GM15510 (cell line): ENCODE results near the gene PLPPR3.

Experiments used
- POLR2A ChIP-seq: IDR thresholded peaks from 3 replicates; pipeline ENCODE4 v1.6.1; 2011; ENCODE audit warnings: borderline replicate concordance; ENCODE audit not compliant: insufficient read length; ENCODE audit errors: extremely low read depth

PLPPR3 gene

DNA sequence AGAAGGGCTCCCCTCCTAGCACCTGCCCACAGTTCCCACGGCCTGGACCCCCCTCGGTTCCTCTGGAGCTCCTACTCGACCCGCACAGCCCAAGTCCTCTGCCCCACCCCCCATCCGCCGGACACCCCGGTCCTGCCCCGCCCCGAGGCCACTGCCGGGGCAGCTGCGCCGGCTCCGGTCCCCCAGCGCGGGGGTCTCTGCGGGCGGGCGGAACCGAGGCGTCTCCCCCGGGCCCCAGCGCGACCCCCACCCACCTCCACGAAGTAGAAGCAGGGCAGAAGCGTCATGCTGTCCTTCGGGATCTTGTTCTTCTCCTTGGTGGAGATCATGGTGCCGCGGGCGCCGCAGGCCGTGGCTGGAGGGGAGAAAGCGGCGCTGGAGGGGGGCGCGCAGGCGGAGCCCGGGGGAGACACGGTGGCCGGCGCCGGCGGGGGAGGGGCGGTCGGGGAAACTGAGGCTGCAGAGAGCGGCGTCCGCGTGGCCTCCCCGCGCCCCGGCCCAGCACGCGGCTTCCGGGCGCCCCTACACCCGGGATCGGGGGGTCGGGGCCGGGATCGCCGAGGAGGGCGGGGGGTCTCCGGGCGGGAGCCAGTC lies 427 bp downstream of the PLPPR3 start:
- no peak for TF ChIP-seq POLR2A

DNA sequence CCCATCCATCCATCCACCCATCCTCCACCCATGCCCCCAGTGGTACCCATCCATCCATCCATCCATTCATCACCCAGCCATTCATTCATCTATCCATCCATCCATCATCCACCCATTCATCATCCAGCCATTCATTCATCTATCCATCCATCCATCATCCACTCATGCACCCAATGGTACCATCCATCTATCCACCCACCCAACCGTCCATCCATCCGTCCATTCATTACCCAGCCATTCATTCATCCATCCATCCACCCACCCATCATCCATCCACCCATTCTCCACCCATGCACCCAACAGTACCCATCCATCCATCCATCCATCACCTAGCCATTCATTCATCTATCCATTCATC lies 5.3 kb downstream of the PLPPR3 start:
- TF ChIP-seq POLR2A, result no peak

DNA sequence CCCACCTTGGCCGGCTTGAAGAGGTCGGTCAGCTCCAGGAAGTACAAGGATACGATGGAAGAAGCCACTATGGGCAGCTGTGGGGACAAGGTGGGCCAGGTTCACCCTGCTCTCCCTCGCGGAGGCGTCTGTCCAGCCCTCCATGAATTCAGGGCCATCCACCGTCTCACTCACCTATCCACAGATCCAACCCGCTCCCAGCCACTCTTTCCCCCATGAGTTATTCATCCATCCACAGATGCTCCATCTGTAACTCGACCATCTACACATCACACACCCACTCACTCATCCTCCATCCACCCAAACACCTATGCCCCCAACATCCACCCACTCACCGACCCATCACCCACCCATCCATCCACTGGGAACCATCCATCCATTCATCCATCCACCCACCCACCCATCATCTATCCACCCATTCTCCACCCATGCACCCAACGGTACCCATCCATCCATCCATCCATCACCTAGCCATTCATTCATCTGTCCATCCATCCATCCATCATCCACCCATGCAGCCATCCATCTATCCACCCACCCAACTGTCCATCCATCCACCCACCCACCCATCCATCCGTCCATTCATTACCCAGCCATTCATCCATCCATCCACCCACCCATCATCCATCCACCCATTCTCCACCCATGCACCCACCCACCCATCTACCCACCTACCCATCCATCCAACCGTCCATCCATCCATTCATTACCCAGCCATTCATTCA lies 5.8 kb downstream of the PLPPR3 start:
- TF ChIP-seq POLR2A, result no peak

DNA sequence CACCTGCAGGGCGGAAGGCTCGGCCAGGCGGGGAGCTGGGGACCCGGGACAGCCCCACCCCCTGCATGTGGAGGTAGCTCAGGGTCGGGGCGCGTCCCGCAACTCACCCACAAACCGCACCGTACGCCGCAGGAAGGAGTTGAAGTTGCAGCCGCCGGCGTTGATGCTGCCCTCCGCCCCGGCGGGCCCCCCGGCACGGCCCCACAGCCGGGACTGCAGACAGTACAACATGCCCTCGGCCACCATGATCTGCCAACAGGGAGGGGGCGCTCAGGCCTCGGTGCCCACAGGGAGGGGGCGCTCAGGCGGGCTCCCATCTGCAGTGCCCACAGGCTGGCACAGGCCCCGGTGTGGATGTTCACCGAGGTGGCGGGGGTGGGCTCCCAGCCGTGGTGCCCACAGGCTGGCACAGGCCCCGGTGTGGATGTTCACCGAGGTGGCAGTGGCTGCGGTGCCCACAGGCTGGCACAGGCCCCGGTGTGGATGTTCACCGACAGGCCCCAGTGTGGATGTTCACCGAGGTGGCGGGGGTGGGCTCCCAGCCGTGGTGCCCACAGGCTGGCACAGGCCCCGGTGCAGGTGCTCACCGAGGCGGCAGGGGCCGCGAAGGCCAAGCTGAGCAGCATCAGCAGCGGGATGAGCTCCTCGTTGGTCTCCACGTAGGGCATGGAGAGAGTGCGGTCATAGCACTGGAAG lies 6.5 kb downstream of the PLPPR3 start:
- TF ChIP-seq POLR2A, result no peak

DNA sequence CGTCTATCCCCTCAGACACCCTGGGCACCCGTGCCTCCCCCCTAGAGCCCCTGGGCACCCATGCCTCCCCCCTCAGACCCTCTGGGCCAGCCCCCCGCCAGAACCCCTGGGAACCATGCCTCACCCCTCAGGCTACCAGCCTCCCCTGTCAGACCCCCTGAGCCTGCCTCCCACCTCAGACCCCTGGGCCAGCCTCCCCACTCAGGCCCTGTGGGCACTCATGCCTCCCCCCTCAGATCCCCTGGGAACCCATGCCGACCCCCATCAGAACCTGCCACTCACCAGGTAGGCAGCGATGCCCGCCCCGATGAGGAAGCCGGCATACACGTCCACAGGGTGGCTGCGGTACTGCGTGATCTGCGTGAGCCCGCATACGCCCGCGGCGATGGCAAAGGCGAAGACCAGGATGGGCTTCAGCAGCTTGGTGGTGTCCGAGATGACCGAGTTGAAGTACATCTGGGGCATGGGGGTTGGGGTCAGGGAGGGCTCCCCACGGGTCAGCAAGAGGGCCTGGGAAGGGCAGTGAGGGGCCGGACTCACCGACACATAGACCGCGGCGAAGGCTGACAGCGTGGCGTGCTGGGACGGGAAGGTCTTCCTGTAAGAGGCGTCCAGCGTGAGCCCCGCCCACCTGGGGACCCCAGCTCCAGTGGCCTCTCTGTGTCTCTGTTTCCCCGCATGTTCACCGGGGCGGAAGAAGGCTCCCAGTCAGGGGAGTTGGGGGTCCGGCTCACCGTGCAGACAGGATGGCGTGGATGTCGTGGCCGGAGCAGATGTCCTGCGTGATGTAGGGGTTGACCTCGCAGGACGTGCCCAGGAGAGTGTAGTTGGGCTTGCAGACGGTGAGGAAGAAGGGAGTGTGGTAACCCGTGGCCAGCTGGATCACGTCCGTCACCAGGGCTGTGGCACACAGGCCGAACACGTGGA lies 7.3 kb downstream of the PLPPR3 start:
- no peak for TF ChIP-seq POLR2A

DNA sequence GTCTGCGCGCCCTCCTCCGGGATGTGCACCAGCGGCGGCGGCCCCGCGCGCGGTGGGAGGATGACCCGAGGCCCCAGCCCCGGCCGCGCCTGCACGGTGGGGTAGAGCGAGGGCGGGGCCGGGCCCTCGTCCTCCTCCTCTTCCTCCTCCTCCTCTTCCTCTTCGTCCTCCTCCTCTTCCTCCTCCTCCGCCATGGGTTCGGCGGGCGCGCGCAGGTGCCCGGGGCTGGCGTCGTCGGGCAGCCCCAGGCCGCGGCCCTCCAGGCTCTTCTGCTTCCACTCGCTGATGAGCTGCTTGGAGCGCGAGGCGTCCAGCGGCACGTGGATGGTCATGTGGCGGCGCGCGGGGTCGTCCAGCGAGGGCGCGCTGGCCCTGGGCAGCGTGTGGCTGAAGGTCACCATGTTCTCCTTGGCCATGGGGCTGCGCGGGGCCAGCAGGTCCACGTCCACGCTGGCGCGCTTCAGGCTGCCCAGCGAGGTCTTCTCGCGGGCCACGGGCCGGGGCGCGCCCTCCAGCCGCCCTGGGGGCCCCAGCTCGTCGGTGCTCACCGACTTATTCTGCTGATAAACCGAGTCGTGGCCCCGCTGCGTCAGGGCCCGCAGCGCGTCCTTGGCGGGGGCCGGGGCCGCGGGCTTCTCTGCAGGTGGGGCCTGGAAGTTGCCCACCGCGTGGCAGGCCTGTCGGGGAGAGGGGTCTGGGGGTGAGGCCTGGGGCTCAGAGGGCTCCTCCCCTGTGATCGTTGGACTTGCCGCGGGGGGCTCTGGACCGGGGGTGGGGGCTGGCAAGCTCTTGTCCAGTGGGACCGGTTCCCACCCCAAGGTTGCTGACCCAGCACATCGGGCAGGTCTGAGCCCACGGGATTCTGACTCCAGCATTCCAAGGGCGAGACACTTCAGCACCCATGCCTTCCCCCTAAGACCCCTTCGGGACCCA lies 8.3 kb downstream of the PLPPR3 start:
- peak; percentile 8 for TF ChIP-seq POLR2A

DNA sequence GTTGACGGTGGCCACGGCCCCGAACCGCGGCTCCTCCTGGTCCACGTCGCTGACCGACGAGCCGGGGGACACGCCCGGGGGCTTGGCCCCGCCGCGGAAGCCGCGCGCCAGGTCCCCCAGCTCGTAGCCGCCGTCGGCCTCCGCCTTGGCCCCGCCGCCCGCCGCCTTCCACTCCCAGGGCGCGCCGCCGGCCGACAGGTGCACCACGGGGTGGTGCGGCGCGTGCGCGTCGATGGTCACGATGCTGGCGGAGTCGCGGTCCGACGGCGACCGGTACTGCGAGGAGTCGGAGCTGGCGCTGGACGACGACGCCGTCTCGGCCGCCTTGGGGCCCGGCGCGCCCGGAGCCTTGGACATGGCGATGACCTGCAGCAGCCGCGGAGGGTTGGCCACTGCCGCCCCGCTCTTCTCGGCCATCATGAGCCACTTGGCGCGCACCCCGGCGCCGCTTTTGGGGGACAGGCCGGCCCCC lies 9.0 kb downstream of the PLPPR3 start:
- TF ChIP-seq POLR2A, result no peak

DNA sequence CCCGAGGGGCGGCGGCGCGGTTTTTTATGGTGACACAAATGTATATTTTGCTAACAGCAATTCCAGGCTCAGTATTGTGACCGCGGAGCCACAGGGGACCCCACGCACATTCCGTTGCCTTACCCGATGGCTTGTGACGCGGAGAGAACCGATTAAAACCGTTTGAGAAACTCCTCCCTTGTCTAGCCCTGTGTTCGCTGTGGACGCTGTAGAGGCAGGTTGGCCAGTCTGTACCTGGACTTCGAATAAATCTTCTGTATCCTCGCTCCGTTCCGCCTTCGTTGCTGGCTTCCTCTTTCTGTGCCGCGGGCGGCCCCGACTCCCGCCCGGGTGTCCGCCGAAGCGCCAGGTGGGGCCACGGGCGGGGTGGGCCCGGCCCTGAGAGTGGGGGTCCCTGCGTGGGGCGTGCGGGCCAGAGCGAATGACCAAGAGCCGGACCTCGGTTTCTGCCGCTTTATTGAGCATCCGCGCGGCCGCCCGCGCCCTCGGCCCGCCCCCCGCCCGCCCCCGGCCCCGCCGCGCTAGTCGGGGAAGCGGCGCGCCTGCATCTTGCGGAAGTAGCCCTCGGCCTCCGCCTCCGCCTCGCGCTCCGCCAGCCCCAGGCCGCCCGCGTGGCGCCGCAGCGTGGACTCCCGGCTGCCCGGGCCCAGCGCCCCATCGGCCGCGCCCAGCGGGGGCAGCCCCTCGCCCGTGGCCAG lies 9.6 kb downstream of the PLPPR3 start:
- TF ChIP-seq POLR2A, result no peak

DNA sequence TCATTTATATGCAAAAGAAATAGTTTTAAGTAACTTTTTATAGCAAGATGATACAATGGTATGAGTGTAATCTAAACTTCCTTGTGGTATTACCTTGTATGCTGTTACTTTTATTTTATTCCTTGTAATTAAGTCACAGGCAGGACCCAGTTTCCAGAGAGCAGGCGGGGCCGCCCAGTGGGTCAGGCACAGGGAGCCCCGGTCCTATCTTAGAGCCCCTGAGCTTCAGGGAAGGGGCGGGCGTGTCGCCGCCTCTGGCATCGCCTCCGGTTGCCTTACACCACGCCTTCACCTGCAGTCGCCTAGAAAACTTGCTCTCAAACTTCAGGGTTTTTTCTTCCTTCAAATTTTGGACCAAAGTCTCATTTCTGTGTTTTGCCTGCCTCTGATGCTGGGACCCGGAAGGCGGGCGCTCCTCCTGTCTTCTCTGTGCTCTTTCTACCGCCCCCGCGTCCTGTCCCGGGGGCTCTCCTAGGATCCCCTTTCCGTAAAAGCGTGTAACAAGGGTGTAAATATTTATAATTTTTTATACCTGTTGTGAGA lies 10.2 kb downstream of the PLPPR3 start:
- TF ChIP-seq POLR2A, result no peak

DNA sequence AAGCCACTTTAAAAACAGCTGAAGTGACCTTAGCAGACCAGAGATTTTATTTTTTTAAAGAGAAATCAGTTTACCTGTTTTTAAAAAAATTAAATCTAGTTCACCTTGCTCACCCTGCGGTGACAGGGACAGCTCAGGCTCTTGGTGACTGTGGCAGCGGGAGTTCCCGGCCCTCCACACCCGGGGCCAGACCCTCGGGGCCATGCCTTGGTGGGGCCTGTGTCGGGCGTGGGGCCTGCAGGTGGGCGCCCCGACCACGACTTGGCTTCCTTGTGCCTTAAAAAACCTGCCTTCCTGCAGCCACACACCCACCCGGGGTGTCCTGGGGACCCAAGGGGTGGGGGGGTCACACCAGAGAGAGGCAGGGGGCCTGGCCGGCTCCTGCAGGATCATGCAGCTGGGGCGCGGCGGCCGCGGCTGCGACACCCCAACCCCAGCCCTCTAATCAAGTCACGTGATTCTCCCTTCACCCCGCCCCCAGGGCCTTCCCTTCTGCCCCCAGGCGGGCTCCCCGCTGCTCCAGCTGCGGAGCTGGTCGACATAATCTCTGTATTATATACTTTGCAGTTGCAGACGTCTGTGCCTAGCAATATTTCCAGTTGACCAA lies 10.8 kb downstream of the PLPPR3 start:
- no peak for TF ChIP-seq POLR2A

DNA sequence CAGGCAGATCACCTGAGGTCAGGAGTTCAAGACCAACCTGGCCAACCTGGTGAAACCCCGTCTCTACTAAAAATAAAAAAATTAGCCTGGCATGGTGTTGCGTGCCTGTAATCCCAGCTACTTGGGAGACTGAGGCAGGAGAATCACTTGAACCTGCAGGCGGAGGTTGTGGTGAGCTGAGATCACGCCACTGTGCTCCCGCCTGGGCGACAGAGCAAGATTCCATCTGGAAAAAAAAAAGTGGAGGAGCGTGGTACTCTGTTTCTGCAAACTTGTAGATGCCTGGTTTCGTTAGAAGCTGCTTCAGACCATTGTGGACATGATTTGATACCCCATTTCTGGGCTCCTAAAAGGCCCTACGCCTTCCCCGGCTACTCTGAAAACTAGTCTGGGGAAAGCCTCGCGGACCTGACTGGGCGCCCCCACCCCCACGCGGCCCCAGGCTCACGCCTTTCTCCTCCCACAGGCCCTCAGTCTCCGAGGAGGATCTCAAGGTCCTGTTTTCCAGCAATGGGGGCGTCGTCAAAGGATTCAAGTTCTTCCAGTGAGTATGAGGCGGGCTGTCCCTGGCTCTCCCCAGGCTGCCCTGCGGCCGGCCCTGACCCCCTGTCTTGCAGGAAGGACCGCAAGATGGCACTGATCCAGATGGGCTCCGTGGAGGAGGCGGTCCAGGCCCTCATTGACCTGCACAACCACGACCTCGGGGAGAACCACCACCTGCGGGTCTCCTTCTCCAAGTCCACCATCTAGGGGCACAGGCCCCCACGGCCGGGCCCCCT lies 11.5 kb downstream of the PLPPR3 start:
- no peak for TF ChIP-seq POLR2A

DNA sequence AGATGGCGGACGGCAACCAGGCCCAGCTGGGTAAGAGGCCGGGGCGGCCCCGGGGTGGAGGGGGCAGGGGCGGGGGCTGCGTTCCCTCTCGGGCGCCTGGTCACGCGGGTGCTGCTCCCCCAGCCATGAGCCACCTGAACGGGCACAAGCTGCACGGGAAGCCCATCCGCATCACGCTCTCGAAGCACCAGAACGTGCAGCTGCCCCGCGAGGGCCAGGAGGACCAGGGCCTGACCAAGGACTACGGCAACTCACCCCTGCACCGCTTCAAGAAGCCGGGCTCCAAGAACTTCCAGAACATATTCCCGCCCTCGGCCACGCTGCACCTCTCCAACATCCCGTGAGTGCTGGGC lies 13.4 kb downstream of the PLPPR3 start:
- TF ChIP-seq POLR2A, result no peak
